GM18870 (cell line): ENCODE data around the gene TDO2.
"Not testable (repeated sequence)": the region's sequence is repeated elsewhere in the genome, so short reads cannot be mapped to it uniquely, and the experiment has no call there.

Experiments
- ATAC-seq: cut with Tn5 transposase; IDR thresholded peaks from one replicate; pipeline ENCODE4 v1.9.1; 2021; ENCODE audit warnings: moderate library complexity; ENCODE audit not compliant: unreplicated experiment

TDO2 gene

DNA sequence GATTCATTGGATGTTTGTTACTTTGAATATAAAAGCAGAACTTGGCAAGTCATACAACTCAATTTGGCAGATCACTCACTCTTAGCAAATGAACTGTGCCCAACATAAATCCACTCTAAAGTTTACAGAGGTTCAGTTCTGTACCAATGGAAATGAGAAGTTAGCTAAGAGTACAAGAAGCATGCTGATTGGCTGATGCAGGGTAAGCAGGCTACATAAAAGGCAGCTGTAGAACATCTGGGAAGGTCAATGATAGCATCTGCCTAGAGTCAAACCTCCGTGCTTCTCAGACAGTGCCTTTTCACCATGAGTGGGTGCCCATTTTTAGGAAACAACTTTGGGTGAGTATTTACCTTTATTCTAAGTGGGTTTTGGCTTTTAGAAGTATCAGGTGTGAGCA lies at the start of gene TDO2:
Gene TDO2, plus strand, starts transcription at position 244 of the 400 bp plus-strand sequence. Its CDS starts 63 bp downstream, at position 307.
- no peak for ATAC-seq

DNA sequence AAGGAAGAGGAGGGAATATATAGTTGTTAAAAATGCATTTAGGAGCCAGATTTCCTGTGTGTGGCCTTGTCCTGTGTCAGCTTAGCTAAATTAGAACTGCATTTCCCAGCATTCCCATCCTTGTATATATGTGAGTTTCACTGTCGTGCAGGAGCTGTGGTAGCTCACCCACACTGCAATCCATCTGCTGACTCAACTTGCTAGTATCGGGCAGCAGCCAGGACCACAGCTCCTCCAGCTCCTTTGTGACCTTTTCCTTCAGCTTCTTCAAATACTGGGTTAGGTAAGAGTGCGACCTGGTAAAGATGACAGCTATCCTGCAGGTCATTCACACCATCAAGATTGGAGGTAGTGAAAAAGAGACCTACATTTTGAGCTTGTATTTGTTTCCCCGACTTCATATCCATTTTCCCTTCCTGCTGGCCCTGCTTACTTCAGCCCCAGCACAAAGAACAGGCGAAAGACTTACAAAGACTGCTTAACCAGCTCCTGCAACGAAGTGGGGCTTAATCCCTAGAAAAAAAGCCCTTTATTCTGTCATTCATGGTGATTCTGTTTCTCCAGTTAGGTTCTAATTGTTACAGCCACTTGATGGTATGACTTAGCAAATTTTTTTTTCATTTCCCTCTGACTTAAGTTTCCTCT lies 48.8 kb upstream of the TDO2 start:
- peak; percentile 61 for ATAC-seq

DNA sequence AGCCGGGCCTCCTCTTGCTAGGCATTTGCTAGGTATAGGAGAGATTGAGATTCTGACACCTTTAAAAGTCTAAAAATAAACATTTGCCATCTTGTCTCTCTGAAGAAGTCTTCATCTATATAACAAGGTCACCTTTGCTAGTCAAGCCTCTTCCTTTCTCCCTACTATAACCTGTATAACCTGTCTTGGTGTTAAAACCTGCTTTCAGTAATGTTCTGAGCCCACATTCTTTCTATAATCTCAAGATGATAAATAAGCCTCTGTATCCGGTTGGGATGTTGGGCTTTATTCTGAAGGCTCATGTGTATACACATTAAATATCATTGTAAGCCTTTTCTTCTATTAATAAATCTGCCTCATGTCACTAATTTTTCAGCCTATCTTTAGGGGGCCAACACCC lies 47.6 kb upstream of the TDO2 start:
- no peak for ATAC-seq

DNA sequence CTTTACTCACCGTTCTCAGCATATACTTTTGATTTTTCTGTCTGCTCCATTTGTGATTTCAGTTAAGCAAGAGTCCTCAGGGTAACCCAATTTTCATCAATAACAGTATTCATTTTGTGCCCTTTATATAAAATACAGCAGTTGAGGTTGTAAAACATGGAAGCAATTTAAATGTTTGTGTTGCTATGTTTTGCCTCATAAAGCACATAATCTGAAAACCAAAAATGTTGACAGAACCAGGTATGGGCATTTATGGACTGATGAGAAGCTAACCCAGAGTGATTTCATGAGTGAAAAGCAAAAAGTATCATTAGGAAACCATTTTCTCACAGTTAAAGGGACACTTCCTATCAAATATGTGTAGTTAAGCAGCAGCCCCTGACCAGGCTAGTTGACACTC lies 37.3 kb upstream of the TDO2 start, which contains the start of gene ASIC5:
Gene ASIC5, minus strand, starts transcription at position 101 of the 400 bp plus-strand sequence. Its CDS starts 51 bp downstream, at position 50.
- ATAC-seq, result no peak

DNA sequence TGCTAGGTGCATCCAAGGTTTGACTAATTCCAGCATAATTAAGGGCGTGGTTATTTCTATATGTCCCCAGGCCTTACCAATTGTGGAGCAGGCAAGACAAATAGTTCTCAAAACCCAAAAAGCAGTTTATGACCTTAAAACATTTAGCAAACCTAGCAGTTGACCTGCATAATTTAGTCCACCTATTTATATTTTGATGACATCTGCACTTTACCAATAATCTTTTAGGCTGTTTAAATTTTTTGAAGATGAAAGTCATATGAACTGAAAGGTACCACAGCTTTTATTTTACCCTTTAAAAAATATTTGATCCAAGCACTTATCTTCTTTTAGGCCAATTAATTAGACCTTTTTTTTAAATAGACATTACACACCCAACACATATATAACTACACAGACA lies 27.6 kb upstream of the TDO2 start:
- ATAC-seq, result no peak

DNA sequence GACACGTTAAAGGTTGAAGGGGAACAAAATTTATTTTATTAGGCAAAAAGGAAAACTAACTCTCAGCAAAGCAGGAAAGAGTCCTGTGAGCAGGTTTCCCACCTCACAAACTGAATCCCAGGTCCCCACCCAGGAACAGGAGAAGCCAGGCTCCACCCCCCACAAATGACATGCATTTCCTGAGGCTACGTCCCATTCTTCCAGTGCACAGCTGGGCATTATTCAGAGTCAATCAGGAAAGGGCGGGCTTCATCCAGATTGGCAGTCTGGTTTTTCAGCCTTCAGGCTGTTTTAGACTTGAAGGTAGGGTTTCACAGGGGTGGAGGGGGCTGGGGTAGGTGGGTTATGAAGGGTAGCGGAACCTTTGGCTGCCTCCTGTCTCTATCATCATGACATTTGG lies 25.5 kb upstream of the TDO2 start:
- no peak for ATAC-seq

DNA sequence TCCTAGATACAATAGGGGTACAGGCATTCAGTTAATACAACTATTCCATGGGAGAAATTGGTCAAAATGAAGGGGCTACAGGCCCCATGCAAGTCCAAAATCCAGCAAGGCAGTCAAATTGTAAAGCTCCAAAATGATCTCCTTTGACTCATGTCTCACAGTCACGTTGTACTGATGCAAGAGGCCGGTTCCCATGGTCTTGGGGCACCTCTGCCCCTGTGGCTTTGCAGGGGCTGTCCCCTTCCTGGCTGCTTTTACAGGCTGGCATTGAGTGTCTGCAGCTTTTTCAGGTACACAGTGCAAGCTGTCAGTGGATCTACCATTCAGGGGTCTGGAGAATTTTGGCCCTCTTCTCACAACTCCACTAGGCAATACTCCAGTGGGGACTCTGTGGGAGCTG lies 24.9 kb upstream of the TDO2 start:
- no peak for ATAC-seq

DNA sequence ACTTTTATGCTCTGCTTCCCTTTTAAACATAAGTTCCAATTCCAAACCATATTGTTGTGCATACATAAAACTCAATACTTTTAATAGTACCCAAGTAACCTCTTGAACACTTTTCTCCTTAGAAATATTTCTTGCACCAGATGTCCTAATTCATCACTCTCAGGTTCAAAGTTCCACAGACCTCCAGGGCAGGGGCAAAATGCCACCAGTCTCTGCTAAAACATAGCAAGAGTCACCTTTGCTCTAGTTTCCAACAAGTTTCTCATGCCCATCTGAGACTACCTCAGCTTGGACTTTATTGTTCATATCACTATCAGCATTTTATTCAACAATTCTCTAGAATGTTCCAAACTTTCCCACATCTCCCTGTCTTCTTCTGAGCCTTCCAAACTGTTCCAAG lies 23.7 kb upstream of the TDO2 start:
- ATAC-seq, result no peak

DNA sequence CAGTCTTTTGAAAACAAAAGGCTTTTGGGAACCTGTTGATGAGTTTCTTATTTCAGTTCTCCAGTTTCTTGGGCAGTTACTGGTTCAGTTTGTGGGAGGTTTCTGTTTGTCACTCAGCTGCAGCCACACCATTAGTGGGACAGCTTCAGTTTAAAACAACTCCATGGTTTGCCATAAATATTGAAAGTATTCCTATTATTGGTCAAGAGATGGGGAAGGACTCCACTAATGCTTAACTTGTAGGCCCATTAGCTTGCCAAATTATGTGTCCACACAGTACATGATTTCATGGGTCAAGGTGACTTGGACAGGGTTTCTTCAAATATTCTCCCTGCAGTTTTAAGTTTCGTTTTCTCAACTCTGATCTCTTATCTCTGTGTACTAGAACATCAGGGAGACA lies 21.9 kb upstream of the TDO2 start:
- peak; percentile 52 for ATAC-seq

DNA sequence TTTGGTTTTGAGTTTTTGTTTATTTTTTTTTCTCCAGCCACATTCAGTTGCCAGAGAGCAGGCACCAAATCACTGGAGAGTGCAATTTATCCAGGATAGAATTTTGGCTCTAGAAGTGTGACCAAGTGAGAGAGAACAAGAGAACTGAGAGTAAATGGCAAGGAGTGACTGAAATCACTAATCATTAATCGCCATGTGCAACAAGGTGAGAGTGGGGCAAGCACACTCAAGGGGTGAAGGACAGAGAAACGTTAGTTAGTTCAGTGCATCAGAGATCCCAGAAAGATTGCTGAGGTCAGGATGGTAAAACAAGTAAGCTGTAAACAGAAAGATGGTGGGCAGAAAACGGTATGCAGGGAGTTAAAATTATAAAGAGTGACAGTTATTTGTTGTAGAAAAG lies 19.6 kb upstream of the TDO2 start:
- ATAC-seq, result peak; percentile 38

DNA sequence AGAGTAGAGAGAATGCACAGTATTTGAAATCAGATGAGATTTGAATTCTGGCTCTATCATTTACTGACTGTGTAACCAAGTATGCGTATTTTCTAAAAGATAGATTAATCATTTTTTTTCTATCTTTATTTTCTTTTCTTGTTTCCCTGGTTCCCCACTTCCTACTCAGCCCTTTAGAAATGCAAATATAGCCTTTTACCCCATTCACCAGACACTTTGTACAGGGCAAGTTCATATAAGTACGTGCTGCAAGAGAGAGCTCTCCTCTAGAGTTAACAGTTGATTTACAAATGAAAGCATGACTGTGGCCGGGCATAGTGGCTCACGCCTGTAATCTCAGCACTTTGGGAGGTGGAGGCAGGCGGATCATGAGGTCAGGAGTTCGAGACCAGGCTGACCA lies 17.8 kb upstream of the TDO2 start:
- ATAC-seq, result no peak

DNA sequence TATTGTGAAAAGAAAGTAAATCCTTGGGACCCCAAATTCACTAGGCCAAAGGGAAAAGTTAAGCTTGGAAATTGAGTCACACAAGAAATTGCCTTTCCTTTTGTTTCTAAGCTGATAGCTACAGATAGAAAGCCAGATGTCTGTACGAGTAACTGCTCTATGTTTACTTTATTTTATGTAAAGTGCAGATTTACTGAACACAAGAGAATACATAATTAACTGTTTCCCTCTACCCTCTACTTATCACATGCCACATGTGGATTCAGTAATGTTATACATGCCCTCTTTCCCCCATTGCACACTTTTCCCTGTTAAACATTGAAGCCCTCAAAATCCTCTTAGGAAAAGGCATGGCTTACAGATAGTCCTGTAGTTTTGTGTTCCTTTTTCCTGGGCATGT lies 16.5 kb upstream of the TDO2 start:
- ATAC-seq, result no peak

DNA sequence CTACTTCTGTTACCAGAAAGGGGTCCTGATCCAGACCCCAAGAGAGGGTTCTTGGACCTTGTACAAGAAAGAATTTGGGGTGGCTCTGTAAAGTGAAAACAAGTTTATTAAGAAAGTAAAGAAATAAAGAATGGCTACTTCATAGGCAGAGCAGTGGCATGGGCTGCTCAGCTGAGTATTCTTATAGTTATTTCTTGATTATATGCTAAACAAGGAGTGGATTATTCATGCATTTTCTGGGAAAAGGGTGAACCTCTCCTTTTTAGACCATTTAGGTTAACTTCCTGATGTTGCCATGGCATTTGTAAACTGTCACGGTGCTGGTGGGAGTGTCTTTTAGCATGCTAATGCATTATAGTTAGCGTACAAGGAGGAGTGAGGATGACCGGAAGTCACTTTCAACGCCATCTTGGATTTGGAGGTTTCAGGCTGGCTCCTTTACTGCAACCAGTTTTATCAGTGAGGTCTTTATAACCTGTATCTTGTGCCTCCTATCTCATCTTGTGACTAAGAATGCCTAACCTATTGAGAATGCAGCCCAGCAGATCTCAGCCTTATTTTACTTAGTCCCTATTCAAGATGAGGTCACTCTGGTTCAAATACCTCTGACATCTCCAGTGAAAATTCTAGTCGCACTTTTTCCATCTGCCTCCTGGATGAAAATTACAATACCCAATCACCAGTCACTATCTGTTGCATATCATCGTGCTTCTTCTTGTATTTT lies 15.5 kb upstream of the TDO2 start:
- no peak for ATAC-seq

DNA sequence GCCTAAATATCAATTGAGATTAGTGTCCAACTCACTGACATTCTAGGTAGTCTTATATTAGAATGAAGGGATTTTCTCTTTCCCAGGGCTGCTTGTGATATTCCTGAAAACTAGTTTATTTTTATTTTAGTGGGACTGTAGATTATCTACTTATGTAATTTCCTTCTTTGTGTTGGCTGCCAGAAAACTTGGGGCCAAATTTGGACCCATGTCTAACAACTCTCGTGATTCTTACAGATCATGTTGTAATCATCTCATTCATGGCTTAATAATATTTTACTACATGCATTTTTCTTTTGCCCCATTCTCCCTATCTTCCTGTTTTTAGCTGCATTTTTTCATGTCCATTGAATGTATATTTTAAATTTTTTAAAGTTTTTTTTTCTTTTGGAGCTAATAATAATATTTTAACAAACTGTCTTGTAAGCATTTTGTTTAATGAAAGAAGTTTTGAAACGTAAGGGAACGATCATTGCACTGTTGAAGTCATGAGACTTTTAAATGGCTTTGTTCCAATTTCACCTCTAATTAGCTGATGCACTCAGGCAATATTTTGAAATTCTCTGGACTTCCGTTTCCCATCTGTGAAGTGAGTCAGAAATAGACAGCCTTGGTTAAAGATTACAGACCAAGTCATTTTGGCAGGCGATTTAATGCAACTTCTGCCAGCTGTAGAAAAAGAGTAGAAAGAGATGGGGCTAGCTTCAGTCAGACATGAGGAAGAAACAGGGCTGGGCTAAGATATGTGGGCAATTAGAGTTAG lies 14.3 kb upstream of the TDO2 start:
- ATAC-seq, result peak; percentile 98

DNA sequence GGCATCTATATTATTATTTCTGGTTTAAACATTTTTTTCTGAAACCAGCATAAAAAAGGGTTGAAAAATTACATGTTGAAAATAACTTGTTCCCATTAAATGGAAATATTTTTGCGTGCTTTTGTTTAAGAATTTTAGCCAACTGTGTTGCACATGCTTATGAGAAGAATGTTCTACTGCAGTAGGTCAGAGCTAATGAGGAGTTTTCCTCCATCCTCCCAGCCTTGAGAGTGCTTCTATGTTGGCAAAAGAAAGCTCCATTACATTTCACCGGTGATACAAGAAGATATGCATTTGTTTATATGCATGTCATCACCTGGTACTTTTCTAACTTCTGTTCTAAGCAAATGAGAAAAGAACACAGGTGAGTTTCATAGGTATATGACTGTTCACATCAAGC lies 13.6 kb upstream of the TDO2 start:
- no peak for ATAC-seq

DNA sequence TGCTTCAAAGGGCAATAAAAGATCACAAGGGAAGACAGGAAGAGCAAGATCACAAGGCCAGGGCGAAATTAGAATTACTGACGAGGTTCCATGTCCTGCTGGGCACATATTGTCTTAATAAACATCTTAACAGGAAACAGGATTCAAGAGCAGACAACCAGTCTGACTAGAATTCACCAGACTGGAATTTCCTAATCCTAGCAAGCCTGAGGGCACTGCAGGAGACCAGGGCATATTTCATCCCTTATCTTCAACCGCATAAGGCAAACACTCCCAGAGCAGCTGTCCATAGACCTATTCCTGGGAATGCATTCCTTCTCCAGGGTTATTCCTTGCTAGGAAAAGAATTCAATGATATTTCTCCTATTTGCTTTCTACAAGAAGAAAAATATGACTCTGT lies 12.4 kb upstream of the TDO2 start:
- ATAC-seq, result no peak

DNA sequence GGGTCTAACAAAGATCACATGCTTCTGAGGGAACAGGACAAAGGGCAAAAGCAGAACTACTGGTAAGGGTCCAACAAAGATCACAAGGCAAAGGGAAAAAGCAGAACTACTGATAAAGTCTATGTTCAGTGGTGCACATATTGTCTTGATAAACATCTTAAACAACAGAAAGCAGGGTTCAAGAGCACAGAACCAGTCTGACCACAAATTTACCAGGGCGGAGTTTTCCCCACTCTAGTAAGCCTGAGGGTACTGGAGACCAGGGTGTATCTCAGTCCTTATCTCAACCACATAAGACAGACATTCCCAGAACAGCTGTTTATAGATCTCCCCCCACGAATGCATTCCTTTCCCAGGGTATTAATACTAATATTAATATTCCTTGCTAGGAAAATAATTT lies 5.1 kb upstream of the TDO2 start:
- not testable (repeated sequence) for ATAC-seq

DNA sequence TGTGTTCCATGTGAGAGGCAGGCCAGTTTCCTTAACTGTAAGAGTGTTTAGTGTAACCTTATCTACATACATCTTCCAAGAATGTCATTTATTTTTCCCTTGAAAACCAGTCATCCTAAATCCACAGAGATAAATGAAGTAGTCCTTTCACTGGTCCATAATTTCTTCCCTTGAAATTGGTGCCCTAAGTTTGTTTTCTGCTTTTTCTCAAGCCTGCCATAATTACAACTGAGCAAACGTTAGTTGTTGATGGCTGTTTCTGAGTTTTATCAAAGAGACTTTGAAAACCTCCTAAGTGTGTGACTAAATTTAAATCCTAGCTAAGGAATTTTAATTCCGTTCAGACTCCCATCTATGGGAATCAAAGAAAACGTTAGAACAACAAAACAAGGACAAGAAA lies 3.6 kb upstream of the TDO2 start:
- no peak for ATAC-seq

DNA sequence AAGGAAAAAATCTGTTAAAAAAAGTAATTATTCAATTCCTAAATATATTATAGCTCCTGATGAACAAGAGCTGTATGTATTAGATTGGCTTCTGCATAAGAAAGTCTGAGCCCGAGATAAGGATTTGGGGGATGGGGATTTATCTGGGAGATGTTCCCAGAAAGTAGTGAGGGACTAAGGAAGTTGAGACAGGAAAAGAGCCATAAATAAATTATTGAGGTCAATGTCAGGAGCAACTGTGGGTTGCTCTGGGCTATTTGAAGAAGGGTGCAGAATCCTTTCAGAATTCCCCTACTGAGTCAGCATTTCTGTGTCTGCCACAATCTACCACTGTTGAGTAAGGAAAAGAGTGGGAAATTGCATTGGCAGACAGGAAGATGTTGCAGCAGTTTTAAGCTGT lies 3.1 kb upstream of the TDO2 start:
- no peak for ATAC-seq

DNA sequence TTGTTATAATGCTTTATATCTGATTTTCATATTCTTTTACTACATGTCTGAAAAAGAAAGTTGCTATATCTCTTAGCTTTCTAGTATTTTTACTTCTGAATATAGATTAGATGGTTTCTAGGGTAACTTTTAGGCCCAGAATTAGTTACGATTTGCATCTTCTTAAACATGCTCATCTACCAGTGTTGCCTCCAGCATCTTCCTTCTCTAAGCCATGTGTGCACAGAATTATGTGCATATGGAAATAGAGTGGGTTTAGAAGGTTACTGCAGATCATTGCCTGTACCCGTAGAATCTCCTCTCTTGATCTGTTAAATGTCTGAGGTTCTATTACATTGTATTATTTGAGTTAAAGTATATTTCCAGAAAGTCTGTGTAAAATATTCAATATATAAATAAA lies 2.5 kb upstream of the TDO2 start:
- no peak for ATAC-seq

DNA sequence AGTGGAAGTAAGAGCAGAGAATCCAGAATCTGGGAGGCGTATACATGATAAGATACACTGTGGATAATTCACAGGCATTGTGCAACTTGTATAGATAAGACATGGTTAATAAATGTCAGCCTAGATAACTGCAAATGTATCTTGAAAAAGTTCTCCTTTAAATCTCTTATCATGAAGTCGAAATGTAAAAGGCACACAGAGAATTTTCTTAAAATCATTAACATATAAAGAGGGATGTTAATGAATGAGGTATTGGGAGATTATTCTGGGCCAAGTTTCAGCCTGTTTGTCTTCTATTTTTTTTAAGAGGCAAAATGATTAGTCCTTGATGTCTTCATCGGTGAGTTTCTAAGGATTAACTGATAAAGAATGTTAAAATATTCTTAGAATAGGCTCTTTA lies 835 bp downstream of the TDO2 start:
- no peak for ATAC-seq
